ENCODE results near the gene EPHA4.

The EPHA4 gene

GRCh38 chr2:221572219-221572820, at the start of gene EPHA4:
Gene EPHA4, minus strand, starts transcription at chr2:221572304. Its CDS starts 56 bp downstream, at chr2:221572248.
- peak; percentile 93 for DNase-seq

GRCh38 chr2:221618007-221618406, 45.9 kb upstream of the EPHA4 start:
- DNase-seq = no peak

GRCh38 chr2:221616561-221616960, 44.5 kb upstream of the EPHA4 start:
- DNase-seq = no peak

GRCh38 chr2:221614274-221614673, 42.2 kb upstream of the EPHA4 start:
- DNase-seq = no peak

- DNase-seq = no peak
Observed at GRCh38 chr2:221612800-221613199, 40.7 kb upstream of the EPHA4 start.

- DNase-seq = no peak
Observed at GRCh38 chr2:221612161-221612560, 40.1 kb upstream of the EPHA4 start.

- no peak for DNase-seq
Observed at GRCh38 chr2:221610675-221611074, 38.6 kb upstream of the EPHA4 start.

GRCh38 chr2:221610255-221610654, 38.2 kb upstream of the EPHA4 start:
- no peak for DNase-seq

- DNase-seq = no peak
Observed at GRCh38 chr2:221608442-221608841, 36.3 kb upstream of the EPHA4 start.

GRCh38 chr2:221606424-221606823, 34.3 kb upstream of the EPHA4 start:
- no peak for DNase-seq

- DNase-seq = no peak
Observed at GRCh38 chr2:221605751-221606240, 33.7 kb upstream of the EPHA4 start.

- DNase-seq = no peak
Observed at GRCh38 chr2:221602938-221603337, 30.8 kb upstream of the EPHA4 start.

- DNase-seq = no peak
Observed at GRCh38 chr2:221601376-221601775, 29.3 kb upstream of the EPHA4 start.

- DNase-seq = no peak
Observed at GRCh38 chr2:221600388-221600787, 28.3 kb upstream of the EPHA4 start.

- no peak for DNase-seq
Observed at GRCh38 chr2:221596192-221596591, 24.1 kb upstream of the EPHA4 start.

- DNase-seq = no peak
Observed at GRCh38 chr2:221590861-221591365, 18.8 kb upstream of the EPHA4 start.

- no peak for DNase-seq
Observed at GRCh38 chr2:221589696-221590095, 17.6 kb upstream of the EPHA4 start.

- DNase-seq = no peak
Observed at GRCh38 chr2:221588306-221588985, 16.3 kb upstream of the EPHA4 start.

- no peak for DNase-seq
Observed at GRCh38 chr2:221581986-221582385, 9.9 kb upstream of the EPHA4 start.

GRCh38 chr2:221574231-221574570, 2.1 kb upstream of the EPHA4 start:
- no peak for DNase-seq

- DNase-seq = peak; percentile 93
Observed at GRCh38 chr2:221573430-221574230, 1.5 kb upstream of the EPHA4 start.

- peak; percentile 80 for DNase-seq
Observed at GRCh38 chr2:221572821-221573429, 821 bp upstream of the EPHA4 start.

GRCh38 chr2:221571551-221572218, 419 bp downstream of the EPHA4 start:
- DNase-seq = peak; percentile 62
